ENCODE measurements around the gene MARVELD1. TPM values are rescaled to one million over a fixed set of nuclear protein-coding genes. Genes with fewer than 3 reads are reported as not detected.

The MARVELD1 gene
- total RNA-seq, 1 experiment from 2014 or later: 30.1 TPM

DNA sequence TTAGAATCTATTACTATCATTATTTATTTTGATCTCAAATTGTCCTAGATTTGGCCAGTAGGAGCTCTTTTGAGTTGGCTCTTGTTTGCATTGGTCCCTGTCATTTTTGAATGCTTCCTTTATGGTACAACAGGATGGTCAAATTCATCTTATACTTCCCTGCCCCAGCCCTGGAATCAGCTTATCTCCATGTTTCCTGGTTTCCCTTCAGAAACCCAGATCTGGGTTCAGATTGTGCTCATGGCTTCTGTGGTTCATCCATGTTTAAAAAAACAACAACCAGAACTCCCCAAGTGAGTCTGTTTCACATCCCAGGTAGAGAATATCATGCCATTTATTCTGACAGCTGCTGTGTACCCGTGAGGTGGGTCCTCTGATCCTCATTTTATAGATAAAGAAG, 34.0 kb downstream of the MARVELD1 start:
- no peak overlapping the region for H3K27ac ChIP-seq (ENCODE audit: low read depth, low read length, poor library complexity, severe bottlenecking)
- H3K36me3 ChIP-seq (ENCODE audit: insufficient read depth, low read length, poor library complexity, severe bottlenecking): peaks cover 39% of the 10 kb centered on the region
- POLR2A ChIA-PET (ENCODE audit: low non-redundant PET): no interaction called here
- no peak for TF ChIP-seq EZH2 (IDR thresholded peaks at IDR 0.05; ENCODE audit: borderline replicate concordance, low read depth, low read length, poor library complexity, severe bottlenecking)
- TF ChIP-seq, protein P1, sequence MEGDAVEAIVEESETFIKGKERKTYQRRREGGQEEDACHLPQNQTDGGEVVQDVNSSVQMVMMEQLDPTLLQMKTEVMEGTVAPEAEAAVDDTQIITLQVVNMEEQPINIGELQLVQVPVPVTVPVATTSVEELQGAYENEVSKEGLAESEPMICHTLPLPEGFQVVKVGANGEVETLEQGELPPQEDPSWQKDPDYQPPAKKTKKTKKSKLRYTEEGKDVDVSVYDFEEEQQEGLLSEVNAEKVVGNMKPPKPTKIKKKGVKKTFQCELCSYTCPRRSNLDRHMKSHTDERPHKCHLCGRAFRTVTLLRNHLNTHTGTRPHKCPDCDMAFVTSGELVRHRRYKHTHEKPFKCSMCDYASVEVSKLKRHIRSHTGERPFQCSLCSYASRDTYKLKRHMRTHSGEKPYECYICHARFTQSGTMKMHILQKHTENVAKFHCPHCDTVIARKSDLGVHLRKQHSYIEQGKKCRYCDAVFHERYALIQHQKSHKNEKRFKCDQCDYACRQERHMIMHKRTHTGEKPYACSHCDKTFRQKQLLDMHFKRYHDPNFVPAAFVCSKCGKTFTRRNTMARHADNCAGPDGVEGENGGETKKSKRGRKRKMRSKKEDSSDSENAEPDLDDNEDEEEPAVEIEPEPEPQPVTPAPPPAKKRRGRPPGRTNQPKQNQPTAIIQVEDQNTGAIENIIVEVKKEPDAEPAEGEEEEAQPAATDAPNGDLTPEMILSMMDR (conservative IDR thresholded peaks at IDR 0.05; ENCODE audit: low read depth, low read length): no peak
- H3K4me1 ChIP-seq (ENCODE audit: insufficient read depth, low read length, poor library complexity, severe bottlenecking): no peaks in the 10 kb centered on the region
- no peaks in the 10 kb centered on the region for H3K9me3 ChIP-seq (ENCODE audit: low read depth, low read length, poor library complexity, severe bottlenecking)
- H3K4me3 ChIP-seq (ENCODE audit: low read depth, low read length, poor library complexity, severe bottlenecking): no peak overlapping the region
- DNase-seq (ENCODE audit: low spot score): no peak
- intact Hi-C loops (cut with micrococcal nuclease; ENCODE audit: unreplicated experiment): no loop called here
- BruUV-seq (replicated peaks): no TSS peak
- no peaks in the 10 kb centered on the region for H3K27me3 ChIP-seq (replicated peaks; ENCODE audit: insufficient read depth, low read depth, low read length, poor library complexity)
- CTCF ChIA-PET: no interaction called here

DNA sequence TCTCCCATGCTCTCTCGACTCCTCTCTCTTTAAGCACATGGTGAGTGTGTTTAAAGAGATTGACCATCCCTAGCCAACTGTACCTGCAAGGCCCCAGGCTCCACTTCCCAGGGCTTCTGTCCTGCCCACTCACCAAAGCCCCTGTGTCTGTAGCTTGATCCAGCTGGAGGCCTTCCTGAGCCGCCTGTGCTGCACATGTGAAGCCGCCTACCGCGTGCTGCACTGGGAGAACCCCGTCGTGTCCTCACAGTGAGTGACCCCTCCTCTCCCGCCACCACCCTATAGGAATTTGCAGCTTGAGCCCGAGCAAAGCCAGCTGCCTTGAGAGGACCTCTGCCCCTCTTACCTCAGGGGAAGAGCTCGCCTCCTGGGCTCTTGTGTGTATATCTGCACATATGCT, 34.6 kb downstream of the MARVELD1 start:
- H3K36me3 ChIP-seq (ENCODE audit: insufficient read depth, low read length, poor library complexity, severe bottlenecking): peaks cover 37% of the 10 kb centered on the region
- DNase-seq (ENCODE audit: low spot score): no peak

DNA sequence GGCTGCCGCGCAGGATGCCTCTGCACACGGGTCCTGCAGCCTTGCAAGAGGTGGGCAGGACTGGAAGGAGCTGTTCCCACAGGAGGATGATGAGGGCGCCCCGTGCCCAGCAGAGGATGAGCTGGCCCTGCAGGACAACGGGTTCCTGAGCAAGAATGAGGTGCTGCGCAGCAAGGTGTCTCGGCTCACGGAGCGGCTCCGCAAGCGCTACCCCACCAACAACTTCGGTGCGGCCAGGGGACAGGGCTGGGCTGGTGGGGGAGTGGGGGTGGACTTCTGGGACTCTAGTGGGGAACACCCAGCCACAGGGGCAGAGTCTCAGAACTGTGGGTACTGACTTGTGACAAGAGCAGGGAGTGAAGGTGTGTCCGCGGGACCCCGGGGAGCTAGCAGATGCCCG, 39.4 kb downstream of the MARVELD1 start:
- no peak for TF ChIP-seq EZH2 (IDR thresholded peaks at IDR 0.05; ENCODE audit: borderline replicate concordance, low read depth, low read length, poor library complexity, severe bottlenecking)
- TF ChIP-seq, protein P1 (conservative IDR thresholded peaks at IDR 0.05; ENCODE audit: low read depth, low read length): no peak
- Histone ChIP-seq H3K36me3 (ENCODE audit: insufficient read depth, low read length, poor library complexity, severe bottlenecking) (peaks cover 27% of the 10 kb centered on the region), H3K9me3 (ENCODE audit: low read depth, low read length, poor library complexity, severe bottlenecking) (no peaks in the 10 kb centered on the region), H3K27me3 (replicated peaks; ENCODE audit: insufficient read depth, low read depth, low read length, poor library complexity) (no peaks in the 10 kb centered on the region), H3K27ac (ENCODE audit: low read depth, low read length, poor library complexity, severe bottlenecking) (no peak overlapping the region), H3K4me3 (ENCODE audit: low read depth, low read length, poor library complexity, severe bottlenecking) (no peak overlapping the region), H3K4me1 (ENCODE audit: insufficient read depth, low read length, poor library complexity, severe bottlenecking) (no peaks in the 10 kb centered on the region)
- intact Hi-C loops (cut with micrococcal nuclease; ENCODE audit: unreplicated experiment): no loop called here
- POLR2A ChIA-PET (ENCODE audit: low non-redundant PET): no interaction called here
- CTCF ChIA-PET: no interaction called here
- BruUV-seq (replicated peaks): no TSS peak
- DNase-seq (ENCODE audit: low spot score): no peak

More for the DNA sequence above, 34.6 kb downstream of the MARVELD1 start:
- TF ChIP-seq EZH2 (IDR thresholded peaks at IDR 0.05; ENCODE audit: borderline replicate concordance, low read depth, low read length, poor library complexity, severe bottlenecking): no peak
- TF ChIP-seq, protein P1 (conservative IDR thresholded peaks at IDR 0.05; ENCODE audit: low read depth, low read length): no peak
- no TSS peak for BruUV-seq (replicated peaks)
- Histone ChIP-seq H3K4me3 (ENCODE audit: low read depth, low read length, poor library complexity, severe bottlenecking) (no peak overlapping the region), H3K9me3 (ENCODE audit: low read depth, low read length, poor library complexity, severe bottlenecking) (no peaks in the 10 kb centered on the region), H3K27me3 (replicated peaks; ENCODE audit: insufficient read depth, low read depth, low read length, poor library complexity) (no peaks in the 10 kb centered on the region), H3K4me1 (ENCODE audit: insufficient read depth, low read length, poor library complexity, severe bottlenecking) (no peaks in the 10 kb centered on the region), H3K27ac (ENCODE audit: low read depth, low read length, poor library complexity, severe bottlenecking) (no peak overlapping the region)
- intact Hi-C loops (cut with micrococcal nuclease; ENCODE audit: unreplicated experiment): no loop called here
- POLR2A ChIA-PET (ENCODE audit: low non-redundant PET): no interaction called here
- CTCF ChIA-PET: no interaction called here

All from A673 (cell line).